ENCODE results near the gene ZNF205. TPM values are rescaled to one million over a fixed set of nuclear protein-coding genes. Genes with fewer than 3 reads are reported as not detected.

ZNF205 gene
- total and polyA plus RNA-seq, 2 of the 8 experiments (the other 6 are each of a cell fraction or from before 2014, with no cell fraction given), result 19.1 to 19.9 TPM

DNA sequence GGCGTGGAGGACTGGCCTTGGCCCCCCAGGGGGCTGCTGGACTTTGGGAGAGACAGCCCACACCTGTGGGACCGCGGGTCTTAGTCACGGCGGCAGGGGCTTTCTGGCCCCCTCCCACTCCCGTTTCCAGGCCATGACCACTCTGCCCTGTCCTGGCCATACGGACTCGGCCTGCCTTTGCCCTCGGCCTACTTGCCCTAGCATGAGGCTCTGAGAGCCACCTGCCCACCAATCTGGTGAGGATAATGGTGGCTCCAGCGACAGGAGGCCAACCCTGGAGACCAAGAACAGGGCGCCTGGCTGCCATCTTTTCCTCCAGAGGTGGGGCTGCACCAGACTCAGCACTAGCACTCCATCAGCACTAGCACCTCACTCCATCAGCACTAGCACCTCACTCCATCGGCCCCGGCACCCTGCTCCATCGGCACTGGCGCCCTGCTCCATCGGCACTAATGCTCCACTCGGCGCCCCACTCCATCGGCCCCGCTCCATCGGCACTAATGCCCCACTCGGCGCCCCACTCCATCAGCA, 29.5 kb downstream of the ZNF205 start:
- Histone ChIP-seq H3K4me3 (ENCODE audit: extremely low read depth in 1 of 4, insufficient read depth in 2 of 4, low read depth in 3 of 4, low read length in 4 of 4) (no peak overlapping the region), H3K27ac (ENCODE audit: low read depth, low read length) (no peak overlapping the region), H3K79me2 (ENCODE audit: control insufficient read depth in 1 of 2, insufficient read depth in 2 of 2, low read length in 2 of 2) (no peaks in the 10 kb centered on the region), H3K4ac (replicated peaks; ENCODE audit: insufficient read length, low read depth, low read length) (no peak overlapping the region), H3K36me3 (ENCODE audit: control insufficient read depth in 2 of 4, insufficient read depth in 4 of 4, low read length in 3 of 4) (peaks cover 0 to 8% (median 3%) of the 10 kb centered on the region in 4 experiments; a peak in 4 of 8 replicates), H3K4me1 (replicated peaks in 1 of 4; ENCODE audit: control insufficient read depth in 3 of 4, insufficient read depth in 4 of 4, low read length in 3 of 4) (no peaks in the 10 kb centered on the region), H2BK5ac (ENCODE audit: low read depth, low read length) (no peak overlapping the region), H2BK120ac (replicated peaks; ENCODE audit: low read depth, low read length) (no peak overlapping the region), H2BK20ac (ENCODE audit: low read length) (no peak overlapping the region), H3K14ac (ENCODE audit: insufficient read length) (no peak overlapping the region), H3K9me3 (ENCODE audit: insufficient read depth in 2 of 2, low read depth in 1 of 2, low read length in 1 of 2) (no peaks in the 10 kb centered on the region), H2BK12ac (ENCODE audit: low read depth, low read length) (no peak overlapping the region), H2BK15ac (ENCODE audit: low read length) (no peak overlapping the region), H2AK5ac (ENCODE audit: low read depth, low read length) (no peak overlapping the region), H3K4me2 (ENCODE audit: insufficient read depth in 1 of 2, low read depth in 2 of 2, low read length in 2 of 2) (no peak overlapping the region), H3K23me2 (ENCODE audit: low read depth, low read length) (0 out of 2 replicates have a peak, but pooled peaks cover 2% of the 10 kb centered on the region), H3K27me3 (replicated peaks in 1 of 4; ENCODE audit: control insufficient read depth in 3 of 4, extremely low read depth in 1 of 4, insufficient read depth in 3 of 4, low read length in 3 of 4) (no peaks in the 10 kb centered on the region), H3K9ac (replicated peaks in 1 of 4; ENCODE audit: extremely low read depth in 1 of 4, low read depth in 3 of 4, low read length in 3 of 4) (no peak overlapping the region), H4K5ac (ENCODE audit: insufficient read length, low read depth, low read length) (no peak overlapping the region), H3K56ac (replicated peaks; ENCODE audit: insufficient read length, low read depth, low read length) (no peak overlapping the region), H4K8ac (ENCODE audit: extremely low read depth, insufficient read depth, low read length) (no peak overlapping the region), H4K20me1 (replicated peaks in 1 of 2; ENCODE audit: control insufficient read depth in 1 of 2, insufficient read depth in 2 of 2, low read length in 2 of 2) (peaks cover 0 to 7% of the 10 kb centered on the region in 2 experiments), H2AFZ (ENCODE audit: low read length) (no peak overlapping the region), H4K91ac (replicated peaks; ENCODE audit: insufficient read length, low read length) (no peak overlapping the region), H3K18ac (ENCODE audit: extremely low read depth, low read length) (no peak overlapping the region), H3K79me1 (ENCODE audit: low read depth, low read length) (no peaks in the 10 kb centered on the region), H3K23ac (ENCODE audit: insufficient read length) (no peak overlapping the region)
- FAIRE-seq (no peak), DNase-seq (ENCODE audit: low read depth in 1 of 2, low spot score in 2 of 2) (no peak)
- ChIA-PET POLR2A (ENCODE audit: partially characterized antibody) (interaction anchor here (1.9 to 3.9 kb wide), 2 partner anchors 10 to 13 kb away, joined by 7 to 20 read pairs; no protein-coding TSS in a partner anchor), CTCF (ENCODE audit: partially characterized antibody) (interaction anchor here (2.0 to 4.8 kb wide), 3 partner anchors 8 to 13 kb away, joined by 9 to 29 read pairs (median 26); no protein-coding TSS in a partner anchor)
- 92% methylated on average over 23 of the region's 23 CpGs; no CpG with 5 or more reads in 1 of the 2 experiments for WGBS, 2 experiments (ENCODE audit: extremely low coverage in 1 of 2, insufficient coverage in 1 of 2, insufficient read length in 1 of 2, insufficient replicate concordance in 2 of 2, low coverage in 1 of 2, low lambda C conversion rate in 2 of 2, missing lambda C conversion rate in 1 of 2)
- TF ChIP-seq CREB1 (IDR thresholded peaks at IDR 0.05) (no peak), ZNF274 (IDR thresholded peaks at IDR 0.05; ENCODE audit: borderline replicate concordance, extremely low read depth, low read length) (no peak), SP4 (IDR thresholded peaks at IDR 0.05; ENCODE audit: low read length) (no peak), FOSL1 (IDR thresholded peaks at IDR 0.05; ENCODE audit: insufficient read depth, low read depth, low read length) (no peak), BCL11A (IDR thresholded peaks at IDR 0.05; ENCODE audit: low read depth in 2 of 2, low read length in 2 of 2) (no peak), GABPA (IDR thresholded peaks at IDR 0.05; ENCODE audit: borderline replicate concordance, insufficient read depth, low read length) (no peak), SIRT6 (IDR thresholded peaks at IDR 0.05; ENCODE audit: low read length) (no peak), SIX5 (IDR thresholded peaks at IDR 0.05; ENCODE audit: low read depth, low read length) (no peak), SP2 (IDR thresholded peaks at IDR 0.05; ENCODE audit: low read length) (no peak), TBP (IDR thresholded peaks at IDR 0.05; ENCODE audit: low read depth, low read length) (no peak), BRCA1 (IDR thresholded peaks at IDR 0.05; ENCODE audit: low read depth, low read length) (no peak)
- TF ChIP-seq, protein P1, sequence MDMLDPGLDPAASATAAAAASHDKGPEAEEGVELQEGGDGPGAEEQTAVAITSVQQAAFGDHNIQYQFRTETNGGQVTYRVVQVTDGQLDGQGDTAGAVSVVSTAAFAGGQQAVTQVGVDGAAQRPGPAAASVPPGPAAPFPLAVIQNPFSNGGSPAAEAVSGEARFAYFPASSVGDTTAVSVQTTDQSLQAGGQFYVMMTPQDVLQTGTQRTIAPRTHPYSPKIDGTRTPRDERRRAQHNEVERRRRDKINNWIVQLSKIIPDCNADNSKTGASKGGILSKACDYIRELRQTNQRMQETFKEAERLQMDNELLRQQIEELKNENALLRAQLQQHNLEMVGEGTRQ (IDR thresholded peaks at IDR 0.05; ENCODE audit: low read length), result no peak
- TF ChIP-seq, protein P2, sequence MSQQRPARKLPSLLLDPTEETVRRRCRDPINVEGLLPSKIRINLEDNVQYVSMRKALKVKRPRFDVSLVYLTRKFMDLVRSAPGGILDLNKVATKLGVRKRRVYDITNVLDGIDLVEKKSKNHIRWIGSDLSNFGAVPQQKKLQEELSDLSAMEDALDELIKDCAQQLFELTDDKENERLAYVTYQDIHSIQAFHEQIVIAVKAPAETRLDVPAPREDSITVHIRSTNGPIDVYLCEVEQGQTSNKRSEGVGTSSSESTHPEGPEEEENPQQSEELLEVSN (IDR thresholded peaks at IDR 0.05), result no peak

All from H1 (cell line).